Right cardiac atrium (tissue), 5 donors: ENCODE data around the gene TMEM271. TPM values are rescaled to one million over a fixed set of nuclear protein-coding genes. Genes with fewer than 3 reads are reported as not detected.
A peak's percentile ranks its signal among the peaks of the same experiment; 100 is the strongest.
"Not testable (repeated sequence)": the region's sequence is repeated elsewhere in the genome, so short reads cannot be mapped to it uniquely, and the experiment has no call there.

ENCODE experiments used
- ATAC-seq, 2 donors: fragments of 200-7000 bp; cut with Tn5 transposase; one replicate each; pipeline versions ENCODE4 v1.8.0 to v1.9.1; 2020; ENCODE audit warnings: moderate library complexity in 2 of 2, mild to moderate bottlenecking in 1 of 2
- DNase-seq, 3 donors: peaks; one replicate each; pipeline ENCODE4 v3.0.0-alpha.2; 2020
- H3K27ac ChIP-seq: one replicate; pipeline ENCODE4 v1.5.1; 2013; ENCODE audit warnings: mild to moderate bottlenecking, low read length, control low read depth, moderate library complexity
- H3K27me3 ChIP-seq: one replicate; pipeline ENCODE4 v1.6.1; 2013; ENCODE audit not compliant: control insufficient read depth, insufficient read depth
- H3K4me1 ChIP-seq: one replicate; pipeline ENCODE4 v1.6.1; 2013; ENCODE audit warnings: low read length; ENCODE audit not compliant: control insufficient read depth, insufficient read depth
- H3K4me3 ChIP-seq: one replicate; pipeline ENCODE4 v1.5.1; 2013; ENCODE audit warnings: low read length, control low read depth
- H3K9me3 ChIP-seq: one replicate; pipeline ENCODE4 v1.6.1; 2013; ENCODE audit warnings: low read length; ENCODE audit not compliant: control insufficient read depth
- WGBS: extraction: QIAGEN DNeasy Blood & Tissue Kit; methylation state at CpG from one replicate; pipeline ENCODE4 v1.1.7; 2013; 5-methylcytosine and 5-hydroxymethylcytosine counted together
- intact Hi-C, 4 donors: fragments of 100-400 bp; cut with DNase I; formaldehyde crosslinking; loops; one replicate each; pipeline versions ENCODE4 v1.11.0 to v1.14.0; 2022 to 2023
- polyA plus RNA-seq: library from polyadenylated mRNA; stranded (reverse); fragments of 200-250 nt; gene quantifications from one replicate; pipeline ENCODE4 v1.2.3, GENCODE V29; 2013
- total RNA-seq, 4 donors: library from RNA; stranded (reverse); fragmentation: NEBNext Ultra II Directional; extraction: Animal tissue kit (Norgen Biotek cat#: 25700); gene quantifications; one replicate each; pipeline ENCODE4 v1.2.1, GENCODE V29; 2021
- donor health status: healthy with polysubstance abuse.
- donor health status: DM: no; HTN: yes; CAD: no.
- donor health status: DM: no; HTN: no; CAD: no.
- donor health status: DM: no; HTN: yes; CAD: no; lungs with severe emphysema.
- donor health status: DM: yes; HTN: yes; CAD: no.

TMEM271 gene
- total and polyA plus RNA-seq, 5 donors: not detected

DNA sequence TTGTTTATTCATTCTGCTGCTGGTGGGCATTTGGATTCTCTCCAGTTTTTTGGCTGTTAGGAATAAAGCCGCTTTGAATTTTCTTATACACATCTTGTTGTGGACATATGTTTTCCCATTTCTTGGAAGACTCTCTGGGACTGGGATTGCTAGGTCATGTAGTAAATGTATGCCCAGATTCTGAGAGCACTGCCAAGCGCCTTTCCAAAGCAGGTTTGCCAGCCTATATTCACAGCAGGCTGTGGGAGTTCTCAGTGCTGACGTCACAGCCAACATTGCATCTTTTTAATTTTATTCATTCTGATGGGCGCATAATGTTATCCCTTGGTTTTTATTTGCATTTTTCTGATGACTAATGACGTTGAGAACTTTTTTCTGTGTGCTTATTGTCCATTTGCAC lies 24.1 kb downstream of the TMEM271 start:
- DNase-seq: no peak
- Histone ChIP-seq H3K27ac (no peak overlapping the region), H3K4me3 (no peak overlapping the region), H3K4me1 (no peaks in the 10 kb centered on the region), H3K9me3 (no peaks in the 10 kb centered on the region), H3K27me3 (no peaks in the 10 kb centered on the region)
- ATAC-seq: no peak
- WGBS: 75% methylated on average over 5 of the region's 5 CpGs
- intact Hi-C loops: no loop called here

DNA sequence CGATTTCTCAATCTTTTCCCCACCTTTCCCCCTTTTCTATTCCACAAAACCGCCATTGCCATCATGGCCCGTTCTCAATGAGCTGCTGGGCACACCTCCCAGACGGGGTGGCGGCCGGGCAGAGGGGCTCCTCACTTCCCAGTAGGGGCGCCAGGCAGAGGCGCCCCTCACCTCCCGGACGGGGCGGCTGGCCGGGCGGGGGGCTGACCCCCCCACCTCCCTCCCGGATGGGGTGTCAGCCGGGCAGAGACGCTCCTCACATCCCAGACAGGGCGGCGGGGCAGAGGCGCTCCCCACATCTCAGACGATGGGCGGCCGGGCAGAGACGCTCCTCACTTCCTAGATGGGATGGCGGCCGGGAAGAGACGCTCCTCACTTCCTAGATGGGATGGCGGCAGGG lies 25.8 kb downstream of the TMEM271 start:
- H3K27me3 ChIP-seq, H3K9me3 ChIP-seq, H3K4me3 ChIP-seq, H3K4me1 ChIP-seq, DNase-seq, intact Hi-C loops, H3K27ac ChIP-seq, ATAC-seq: not testable (repeated sequence)
- 94% methylated on average over 24 of the region's 27 CpGs for WGBS

- no peak for ATAC-seq
- Histone ChIP-seq H3K4me3 (no peak overlapping the region), H3K27ac (no peak overlapping the region), H3K9me3 (no peaks in the 10 kb centered on the region), H3K4me1 (no peaks in the 10 kb centered on the region), H3K27me3 (no peaks in the 10 kb centered on the region)
- WGBS: 24% methylated on average over 8 of the region's 8 CpGs
- intact Hi-C loops: no loop called here
- peak in 1 of 3 donors; percentile 6 for DNase-seq
These were observed 27.1 kb downstream of the TMEM271 start for GRCh38 chr4:548976-549375.

DNA sequence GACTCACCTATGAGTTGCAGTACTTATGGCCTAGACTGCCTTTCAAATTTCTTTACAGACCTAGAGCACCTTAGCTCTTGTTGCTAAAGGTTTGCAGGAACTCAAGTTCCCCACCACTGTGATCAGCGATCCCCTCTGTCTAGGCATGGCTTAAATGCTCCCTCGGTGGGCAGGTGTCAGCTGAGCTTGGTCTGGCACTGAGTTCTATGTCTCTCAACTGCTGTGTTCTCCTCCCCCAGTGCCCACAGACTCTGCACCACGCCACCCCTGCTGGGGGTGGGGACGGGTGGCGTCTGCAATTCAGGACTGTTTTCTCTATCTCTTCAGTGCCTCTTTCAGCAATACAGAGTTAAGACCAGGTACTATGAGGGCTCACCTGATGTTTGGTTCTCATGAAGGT lies 30.5 kb downstream of the TMEM271 start:
- Histone ChIP-seq H3K9me3 (no peaks in the 10 kb centered on the region), H3K27me3 (no peaks in the 10 kb centered on the region), H3K27ac (no peak overlapping the region), H3K4me3 (no peak overlapping the region), H3K4me1 (no peaks in the 10 kb centered on the region)
- 77% methylated on average over 5 of the region's 5 CpGs for WGBS
- intact Hi-C loops: no loop called here
- DNase-seq (no peak), ATAC-seq (no peak)

GRCh38 chr4:544386-545105 lies 31.5 kb downstream of the TMEM271 start:
- H3K4me3 ChIP-seq: no peak overlapping the region
- no peaks in the 10 kb centered on the region for H3K4me1 ChIP-seq
- no peaks in the 10 kb centered on the region for H3K27me3 ChIP-seq
- 83% methylated on average over 9 of the region's 9 CpGs for WGBS
- intact Hi-C loops: no loop called here
- H3K9me3 ChIP-seq: no peaks in the 10 kb centered on the region
- no peak for ATAC-seq
- no peak overlapping the region for H3K27ac ChIP-seq
- DNase-seq: no peak

- Histone ChIP-seq H3K27me3 (no peaks in the 10 kb centered on the region), H3K9me3 (no peaks in the 10 kb centered on the region), H3K4me1 (no peaks in the 10 kb centered on the region), H3K27ac (no peak overlapping the region), H3K4me3 (no peak overlapping the region)
- WGBS: 93% methylated on average over 3 of the region's 3 CpGs
- no peak for ATAC-seq
- intact Hi-C loops: no loop called here
- no peak for DNase-seq
These were observed 34.8 kb downstream of the TMEM271 start for GRCh38 chr4:541271-541670.

- Histone ChIP-seq H3K9me3 (no peaks in the 10 kb centered on the region), H3K4me3 (no peak overlapping the region), H3K27me3 (no peaks in the 10 kb centered on the region), H3K4me1 (no peaks in the 10 kb centered on the region), H3K27ac (no peak overlapping the region)
- intact Hi-C loops: no loop called here
- 95% methylated on average over 8 of the region's 8 CpGs for WGBS
- no peak for ATAC-seq
- no peak for DNase-seq
These were observed 37.5 kb downstream of the TMEM271 start for GRCh38 chr4:538542-539142.

DNA sequence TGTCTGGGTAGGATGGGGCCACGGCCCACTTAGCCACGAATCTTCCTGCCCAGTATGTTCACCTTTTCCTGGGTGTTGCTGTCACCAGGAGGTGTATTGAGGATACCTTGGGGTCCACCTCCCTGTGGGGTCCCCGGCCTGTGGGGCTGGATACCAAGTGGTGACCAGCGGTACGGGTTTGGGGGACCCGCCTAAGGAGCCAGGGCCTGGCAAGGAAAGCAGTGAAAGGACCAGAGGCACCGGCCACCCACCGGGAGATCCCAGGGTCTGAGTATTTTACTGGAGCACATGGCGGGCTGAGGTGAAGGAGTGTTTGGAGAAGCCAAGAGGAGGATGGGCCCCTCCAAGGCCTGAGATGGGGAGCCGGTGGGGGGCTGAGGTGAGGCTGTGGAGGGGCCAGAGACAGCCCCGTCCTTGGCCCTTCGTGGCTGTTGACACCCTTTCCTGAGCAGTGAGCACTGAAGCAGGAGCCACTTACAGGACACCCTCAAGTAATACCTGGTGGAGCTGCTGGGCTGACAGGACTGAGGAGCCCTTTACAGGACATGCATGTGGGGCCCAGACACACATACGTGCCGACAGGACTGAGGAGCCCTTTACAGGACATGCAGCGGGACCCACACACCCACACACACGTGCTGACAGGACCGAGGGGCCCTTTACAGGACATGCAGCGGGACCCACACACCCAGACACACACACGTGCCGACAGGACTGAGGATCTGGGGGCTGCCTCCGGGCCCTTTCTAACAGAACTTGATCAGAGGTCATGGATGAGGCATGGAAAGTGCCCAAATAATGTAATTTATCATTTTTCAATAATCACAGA lies 38.4 kb downstream of the TMEM271 start:
- no peak overlapping the region for H3K4me3 ChIP-seq
- intact Hi-C loops: no loop called here
- H3K27me3 ChIP-seq: no peaks in the 10 kb centered on the region
- WGBS: 93% methylated on average over 21 of the region's 21 CpGs
- no peaks in the 10 kb centered on the region for H3K9me3 ChIP-seq
- no peaks in the 10 kb centered on the region for H3K4me1 ChIP-seq
- H3K27ac ChIP-seq: no peak overlapping the region
- no peak for ATAC-seq
- no peak for DNase-seq

- ATAC-seq (no peak), DNase-seq (no peak)
- intact Hi-C loops: no loop called here
- Histone ChIP-seq H3K27me3 (no peaks in the 10 kb centered on the region), H3K9me3 (no peaks in the 10 kb centered on the region), H3K27ac (no peak overlapping the region), H3K4me1 (no peaks in the 10 kb centered on the region), H3K4me3 (no peak overlapping the region)
- WGBS: 94% methylated on average over 36 of the region's 36 CpGs
These were observed 39.6 kb downstream of the TMEM271 start for GRCh38 chr4:536351-536972.

DNA sequence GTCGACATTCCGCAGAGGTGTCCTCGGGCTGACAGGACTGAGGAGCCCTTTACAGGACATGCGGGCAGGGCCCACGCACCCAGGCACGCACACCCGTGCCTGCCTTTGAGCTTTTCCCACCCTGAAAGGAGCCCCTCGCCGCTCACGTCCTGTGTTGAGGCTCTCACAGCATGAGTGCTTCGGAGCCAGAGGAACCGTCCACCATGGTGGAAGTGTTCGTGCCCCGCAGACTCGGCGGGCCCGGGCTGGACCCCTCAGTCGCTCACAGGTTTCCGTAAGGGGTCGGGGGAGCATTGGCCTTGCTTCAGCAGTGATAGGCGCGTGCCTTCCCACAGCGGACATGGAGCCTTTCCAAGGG lies 40.2 kb downstream of the TMEM271 start:
- Histone ChIP-seq H3K9me3 (no peaks in the 10 kb centered on the region), H3K4me1 (no peaks in the 10 kb centered on the region), H3K27ac (no peak overlapping the region), H3K27me3 (no peaks in the 10 kb centered on the region), H3K4me3 (no peak overlapping the region)
- DNase-seq: no peak
- WGBS: 97% methylated on average over 23 of the region's 23 CpGs
- intact Hi-C loops: no loop called here
- peak in 1 of 2 donors; percentile 13 for ATAC-seq
